ENCODE measurements around the gene HACL1. TPM values are rescaled to one million over a fixed set of nuclear protein-coding genes. Genes with fewer than 3 reads are reported as not detected.

The HACL1 gene
- total RNA-seq, 1 experiment from 2014 or later: 28.7 TPM

GRCh38 chr3:15632212-15632580 lies 30.8 kb upstream of the HACL1 start:
- Histone ChIP-seq H2AFZ (no peak overlapping the region), H3K36me3 (ENCODE audit: low read depth) (no peaks in the 10 kb centered on the region), H3K27ac (0 out of 2 replicates have a peak overlapping the region, but pooled peaks have one; percentile 79), H3K27me3 (ENCODE audit: insufficient read depth, low read depth) (no peaks in the 10 kb centered on the region), H3K79me2 (ENCODE audit: low read depth) (no peaks in the 10 kb centered on the region; the same call in 1 of the 2 replicates), H3K9me3 (ENCODE audit: insufficient read depth, low read depth) (no peaks in the 10 kb centered on the region), H3F3A (ENCODE audit: insufficient read depth, low read depth) (peaks cover 53% of the 10 kb centered on the region), H3K4me1 (replicated peaks; ENCODE audit: insufficient read depth) (peaks cover 76% of the 10 kb centered on the region), H3K4me3 (no peak overlapping the region), H3K4me2 (no peak overlapping the region), H4K20me1 (ENCODE audit: insufficient read depth) (no peaks in the 10 kb centered on the region), H3K9me2 (ENCODE audit: insufficient read depth) (no peaks in the 10 kb centered on the region)
- no peak for DNase-seq
- BruUV-seq (replicated peaks): no TSS peak
- intact Hi-C loops (cut with micrococcal nuclease; ENCODE audit: unreplicated experiment): loop anchor here (5.0 to 10.0 kb wide), 4 partner anchors 35 to 635 kb away; partner anchors contain the start of gene OXNAD1
- CTCF ChIA-PET: no interaction called here
- POLR2A ChIA-PET (ENCODE audit: unreplicated experiment): no interaction called here
- TF ChIP-seq EZH2 (IDR thresholded peaks at IDR 0.05; ENCODE audit: low read depth): no peak
- TF ChIP-seq, protein P1, sequence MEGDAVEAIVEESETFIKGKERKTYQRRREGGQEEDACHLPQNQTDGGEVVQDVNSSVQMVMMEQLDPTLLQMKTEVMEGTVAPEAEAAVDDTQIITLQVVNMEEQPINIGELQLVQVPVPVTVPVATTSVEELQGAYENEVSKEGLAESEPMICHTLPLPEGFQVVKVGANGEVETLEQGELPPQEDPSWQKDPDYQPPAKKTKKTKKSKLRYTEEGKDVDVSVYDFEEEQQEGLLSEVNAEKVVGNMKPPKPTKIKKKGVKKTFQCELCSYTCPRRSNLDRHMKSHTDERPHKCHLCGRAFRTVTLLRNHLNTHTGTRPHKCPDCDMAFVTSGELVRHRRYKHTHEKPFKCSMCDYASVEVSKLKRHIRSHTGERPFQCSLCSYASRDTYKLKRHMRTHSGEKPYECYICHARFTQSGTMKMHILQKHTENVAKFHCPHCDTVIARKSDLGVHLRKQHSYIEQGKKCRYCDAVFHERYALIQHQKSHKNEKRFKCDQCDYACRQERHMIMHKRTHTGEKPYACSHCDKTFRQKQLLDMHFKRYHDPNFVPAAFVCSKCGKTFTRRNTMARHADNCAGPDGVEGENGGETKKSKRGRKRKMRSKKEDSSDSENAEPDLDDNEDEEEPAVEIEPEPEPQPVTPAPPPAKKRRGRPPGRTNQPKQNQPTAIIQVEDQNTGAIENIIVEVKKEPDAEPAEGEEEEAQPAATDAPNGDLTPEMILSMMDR (conservative IDR thresholded peaks at IDR 0.05): no peak

DNA sequence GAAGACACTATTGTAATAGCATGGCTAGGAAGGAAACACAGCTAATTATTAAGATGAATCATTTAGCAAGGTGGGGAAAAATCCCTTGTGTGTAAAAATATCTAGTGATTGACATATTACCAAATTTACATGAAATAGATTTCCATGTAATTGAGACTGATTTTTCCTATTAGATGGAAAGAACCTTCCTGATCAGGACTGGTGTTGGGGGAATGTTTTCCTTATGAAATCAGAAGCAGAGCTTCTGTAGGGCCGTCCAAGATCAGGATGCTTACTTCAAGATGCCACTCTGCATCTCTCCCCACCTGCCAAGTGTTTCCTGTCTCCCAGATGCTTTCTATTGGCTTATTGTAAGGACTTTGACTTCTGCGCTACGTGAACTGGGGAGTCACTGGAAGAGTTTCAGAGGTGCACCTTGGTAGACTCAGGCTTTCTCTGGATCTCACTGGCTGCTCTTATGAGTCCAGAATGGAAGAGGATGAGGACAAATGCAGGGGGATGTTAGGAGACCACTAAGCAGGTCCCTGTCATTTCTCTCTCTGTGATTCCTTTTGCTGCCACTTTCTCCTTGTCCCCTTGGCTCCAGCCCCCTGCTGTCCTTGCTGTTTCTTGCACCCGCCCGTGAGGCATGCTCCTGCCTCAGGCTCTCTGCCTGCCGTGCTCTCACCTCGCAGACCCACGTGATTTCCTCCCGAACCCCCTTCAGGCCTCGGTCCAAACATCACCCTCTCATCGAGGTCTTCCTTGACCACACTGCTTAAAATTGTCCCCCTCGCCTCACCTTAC lies 30.2 kb upstream of the HACL1 start:
- Histone ChIP-seq H3K9me3 (ENCODE audit: insufficient read depth, low read depth) (no peaks in the 10 kb centered on the region), H3K4me2 (peak overlapping the region; percentile 64), H3K4me1 (replicated peaks; ENCODE audit: insufficient read depth) (peaks cover 70% of the 10 kb centered on the region), H3K36me3 (ENCODE audit: low read depth) (no peaks in the 10 kb centered on the region), H3K27me3 (ENCODE audit: insufficient read depth, low read depth) (no peaks in the 10 kb centered on the region), H4K20me1 (ENCODE audit: insufficient read depth) (no peaks in the 10 kb centered on the region), H3K9me2 (ENCODE audit: insufficient read depth) (no peaks in the 10 kb centered on the region), H3F3A (ENCODE audit: insufficient read depth, low read depth) (peaks cover 48% of the 10 kb centered on the region), H3K27ac (peak overlapping the region; percentile 79), H3K79me2 (ENCODE audit: low read depth) (no peaks in the 10 kb centered on the region; the same call in 1 of the 2 replicates), H3K4me3 (no peak overlapping the region), H2AFZ (no peak overlapping the region)
- ChIA-PET POLR2A (ENCODE audit: unreplicated experiment) (no interaction called here), CTCF (interaction anchor here (1.7 kb wide), 1 partner anchor 181 kb away, joined by 3 read pairs; no protein-coding TSS in a partner anchor)
- TF ChIP-seq, protein P1 (conservative IDR thresholded peaks at IDR 0.05): no peak
- no peak for TF ChIP-seq EZH2 (IDR thresholded peaks at IDR 0.05; ENCODE audit: low read depth)
- intact Hi-C loops (cut with micrococcal nuclease; ENCODE audit: unreplicated experiment): loop anchor here (1.0 to 10.0 kb wide), 5 partner anchors 16 to 636 kb away; partner anchors contain the start of gene OXNAD1
- DNase-seq: no peak
- BruUV-seq (replicated peaks): no TSS peak

GRCh38 chr3:15630646-15631350 lies 29.4 kb upstream of the HACL1 start:
- H3K4me1 ChIP-seq (replicated peaks; ENCODE audit: insufficient read depth): peaks cover 62% of the 10 kb centered on the region
- H3K36me3 ChIP-seq (ENCODE audit: low read depth): no peaks in the 10 kb centered on the region
- H3F3A ChIP-seq (ENCODE audit: insufficient read depth, low read depth): peaks cover 40% of the 10 kb centered on the region
- H3K27ac ChIP-seq: peak overlapping the region; percentile 79
- no peaks in the 10 kb centered on the region for H3K9me2 ChIP-seq (ENCODE audit: insufficient read depth)
- TF ChIP-seq, protein P1 (conservative IDR thresholded peaks at IDR 0.05): no peak
- TF ChIP-seq EZH2 (IDR thresholded peaks at IDR 0.05; ENCODE audit: low read depth): no peak
- H2AFZ ChIP-seq: no peak overlapping the region
- no peaks in the 10 kb centered on the region; the same call in 1 of the 2 replicates for H3K79me2 ChIP-seq (ENCODE audit: low read depth)
- no peaks in the 10 kb centered on the region for H3K9me3 ChIP-seq (ENCODE audit: insufficient read depth, low read depth)
- H3K4me3 ChIP-seq: peak overlapping the region; percentile 15; the same call in 1 of the 2 replicates
- DNase-seq: peak in 1 of 2 experiments; percentile 71
- POLR2A ChIA-PET (ENCODE audit: unreplicated experiment): interaction anchor here (0.5 to 0.8 kb wide), 2 partner anchors 12 to 1415 kb away, joined by 6 to 14 read pairs; no protein-coding TSS in a partner anchor
- CTCF ChIA-PET: interaction anchor here (1.7 kb wide), 1 partner anchor 182 kb away, joined by 3 read pairs; no protein-coding TSS in a partner anchor
- H4K20me1 ChIP-seq (ENCODE audit: insufficient read depth): no peaks in the 10 kb centered on the region
- intact Hi-C loops (cut with micrococcal nuclease; ENCODE audit: unreplicated experiment): loop anchor here (1.0 to 10.0 kb wide), 6 partner anchors 17 to 637 kb away; partner anchors contain the start of gene OXNAD1
- no TSS peak for BruUV-seq (replicated peaks)
- H3K27me3 ChIP-seq (ENCODE audit: insufficient read depth, low read depth): no peaks in the 10 kb centered on the region
- H3K4me2 ChIP-seq: peak overlapping the region; percentile 64

All from PC-9 (cell line).